ENCODE measurements around the gene SSH2. TPM values are rescaled to one million over a fixed set of nuclear protein-coding genes. Genes with fewer than 3 reads are reported as not detected.

The SSH2 gene
- polyA plus RNA-seq, 1 of the 3 experiments (the other 2 are of a cell fraction) = 8.8 TPM

DNA sequence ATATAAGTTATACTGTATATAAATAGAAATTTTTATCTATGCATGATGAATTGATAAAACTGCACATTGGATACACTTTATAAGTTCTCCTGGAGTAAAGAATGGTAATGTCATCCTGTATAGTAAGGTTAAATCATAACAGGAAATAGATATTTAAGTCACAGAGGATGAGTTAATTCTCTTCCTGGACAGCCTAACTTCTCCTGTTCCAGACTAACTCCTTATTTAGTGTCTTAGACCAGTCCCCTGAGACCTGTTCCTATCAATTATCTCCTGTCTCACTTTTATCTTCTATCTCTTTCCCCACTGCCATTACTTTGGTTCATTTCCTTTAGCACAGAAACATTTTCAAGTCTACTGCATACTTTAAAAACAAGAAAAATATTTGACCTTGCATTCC lies 46.5 kb downstream of the SSH2 start:
- Histone ChIP-seq H2AFZ (ENCODE audit: low read depth) (no peak overlapping the region), H3K9me2 (no peaks in the 10 kb centered on the region), H3K9me3 (no peaks in the 10 kb centered on the region), H4K20me1 (ENCODE audit: insufficient read depth) (no peaks in the 10 kb centered on the region), H3K27me3 (ENCODE audit: insufficient read depth) (no peaks in the 10 kb centered on the region), H3F3A (replicated peaks; ENCODE audit: insufficient read depth) (peaks cover 7% of the 10 kb centered on the region), H3K4me1 (ENCODE audit: control insufficient read depth in 1 of 2, insufficient read depth in 2 of 2, low read depth in 1 of 2, low read length in 1 of 2) (peaks cover 0 to 18% of the 10 kb centered on the region in 2 experiments; a peak in 1 of 4 replicates), H3K4me2 (no peak overlapping the region), H3K27ac (ENCODE audit: low read depth in 2 of 2, low read length in 1 of 2) (peak overlapping the region in 1 of 2 experiments; percentile 44; a peak in 2 of 4 replicates), H3K36me3 (replicated peaks in 1 of 2; ENCODE audit: control insufficient read depth in 1 of 2, insufficient read depth in 2 of 2, low read length in 1 of 2) (no peaks in the 10 kb centered on the region), H3K79me2 (ENCODE audit: insufficient read depth) (peaks cover 55% of the 10 kb centered on the region), H3K9ac (no peak overlapping the region), H3K4me3 (ENCODE audit: low read depth in 2 of 2, low read length in 1 of 2) (no peak overlapping the region)
- TF ChIP-seq GATA2 (CRISPR knock-in tag; IDR thresholded peaks at IDR 0.05) = no peak
- TF ChIP-seq, protein P1, sequence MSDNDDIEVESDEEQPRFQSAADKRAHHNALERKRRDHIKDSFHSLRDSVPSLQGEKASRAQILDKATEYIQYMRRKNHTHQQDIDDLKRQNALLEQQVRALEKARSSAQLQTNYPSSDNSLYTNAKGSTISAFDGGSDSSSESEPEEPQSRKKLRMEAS (IDR thresholded peaks at IDR 0.05; ENCODE audit: low read depth) = no peak
- POLR2A ChIA-PET = no interaction called here
- DNase-seq = no peak
- CTCF ChIA-PET = no interaction called here

- Histone ChIP-seq H3K36me3 (replicated peaks in 1 of 2; ENCODE audit: control insufficient read depth in 1 of 2, insufficient read depth in 2 of 2, low read length in 1 of 2) (no peaks in the 10 kb centered on the region), H3K9ac (no peak overlapping the region), H3K9me3 (no peaks in the 10 kb centered on the region), H3K4me1 (ENCODE audit: control insufficient read depth in 1 of 2, insufficient read depth in 2 of 2, low read depth in 1 of 2, low read length in 1 of 2) (peaks cover 0 to 18% of the 10 kb centered on the region in 2 experiments; a peak in 1 of 4 replicates), H2AFZ (ENCODE audit: low read depth) (no peak overlapping the region), H3K4me2 (no peak overlapping the region), H3K27ac (ENCODE audit: low read depth in 2 of 2, low read length in 1 of 2) (no peak overlapping the region), H3K9me2 (no peaks in the 10 kb centered on the region), H3F3A (replicated peaks; ENCODE audit: insufficient read depth) (peaks cover 7% of the 10 kb centered on the region), H3K79me2 (ENCODE audit: insufficient read depth) (peaks cover 50% of the 10 kb centered on the region), H3K4me3 (ENCODE audit: low read depth in 2 of 2, low read length in 1 of 2) (no peak overlapping the region), H4K20me1 (ENCODE audit: insufficient read depth) (no peaks in the 10 kb centered on the region), H3K27me3 (ENCODE audit: insufficient read depth) (no peaks in the 10 kb centered on the region)
- TF ChIP-seq, protein P2, sequence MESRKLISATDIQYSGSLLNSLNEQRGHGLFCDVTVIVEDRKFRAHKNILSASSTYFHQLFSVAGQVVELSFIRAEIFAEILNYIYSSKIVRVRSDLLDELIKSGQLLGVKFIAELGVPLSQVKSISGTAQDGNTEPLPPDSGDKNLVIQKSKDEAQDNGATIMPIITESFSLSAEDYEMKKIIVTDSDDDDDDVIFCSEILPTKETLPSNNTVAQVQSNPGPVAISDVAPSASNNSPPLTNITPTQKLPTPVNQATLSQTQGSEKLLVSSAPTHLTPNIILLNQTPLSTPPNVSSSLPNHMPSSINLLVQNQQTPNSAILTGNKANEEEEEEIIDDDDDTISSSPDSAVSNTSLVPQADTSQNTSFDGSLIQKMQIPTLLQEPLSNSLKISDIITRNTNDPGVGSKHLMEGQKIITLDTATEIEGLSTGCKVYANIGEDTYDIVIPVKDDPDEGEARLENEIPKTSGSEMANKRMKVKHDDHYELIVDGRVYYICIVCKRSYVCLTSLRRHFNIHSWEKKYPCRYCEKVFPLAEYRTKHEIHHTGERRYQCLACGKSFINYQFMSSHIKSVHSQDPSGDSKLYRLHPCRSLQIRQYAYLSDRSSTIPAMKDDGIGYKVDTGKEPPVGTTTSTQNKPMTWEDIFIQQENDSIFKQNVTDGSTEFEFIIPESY (IDR thresholded peaks at IDR 0.05; ENCODE audit: borderline replicate concordance, low read depth) = no peak
- TF ChIP-seq RFX5 (IDR thresholded peaks at IDR 0.05; ENCODE audit: low read length) (no peak), TAF1 (IDR thresholded peaks at IDR 0.05; ENCODE audit: borderline replicate concordance, low read depth, low read length) (no peak), EP300 (IDR thresholded peaks at IDR 0.05; ENCODE audit: borderline replicate concordance in 1 of 2, low read depth in 1 of 2, low read length in 1 of 2) (no peak), TEAD4 (IDR thresholded peaks at IDR 0.05; ENCODE audit: borderline replicate concordance, insufficient read depth) (no peak), EZH2phosphoT487 (IDR thresholded peaks at IDR 0.05; ENCODE audit: borderline replicate concordance, low read depth) (no peak), YY1 (IDR thresholded peaks at IDR 0.05; ENCODE audit: low read depth) (no peak), TCF12 (IDR thresholded peaks at IDR 0.05) (no peak), GABPA (IDR thresholded peaks at IDR 0.05; ENCODE audit: low read depth) (no peak), NFIC (IDR thresholded peaks at IDR 0.05; ENCODE audit: borderline replicate concordance) (no peak), ELF1 (IDR thresholded peaks at IDR 0.05) (no peak), RCOR1 (IDR thresholded peaks at IDR 0.05; ENCODE audit: low read length) (no peak)
- TF ChIP-seq, protein P3, sequence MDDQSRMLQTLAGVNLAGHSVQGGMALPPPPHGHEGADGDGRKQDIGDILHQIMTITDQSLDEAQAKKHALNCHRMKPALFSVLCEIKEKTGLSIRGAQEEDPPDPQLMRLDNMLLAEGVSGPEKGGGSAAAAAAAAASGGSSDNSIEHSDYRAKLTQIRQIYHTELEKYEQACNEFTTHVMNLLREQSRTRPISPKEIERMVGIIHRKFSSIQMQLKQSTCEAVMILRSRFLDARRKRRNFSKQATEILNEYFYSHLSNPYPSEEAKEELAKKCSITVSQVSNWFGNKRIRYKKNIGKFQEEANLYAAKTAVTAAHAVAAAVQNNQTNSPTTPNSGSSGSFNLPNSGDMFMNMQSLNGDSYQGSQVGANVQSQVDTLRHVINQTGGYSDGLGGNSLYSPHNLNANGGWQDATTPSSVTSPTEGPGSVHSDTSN (IDR thresholded peaks at IDR 0.05) = no peak
- TF ChIP-seq, protein P4, sequence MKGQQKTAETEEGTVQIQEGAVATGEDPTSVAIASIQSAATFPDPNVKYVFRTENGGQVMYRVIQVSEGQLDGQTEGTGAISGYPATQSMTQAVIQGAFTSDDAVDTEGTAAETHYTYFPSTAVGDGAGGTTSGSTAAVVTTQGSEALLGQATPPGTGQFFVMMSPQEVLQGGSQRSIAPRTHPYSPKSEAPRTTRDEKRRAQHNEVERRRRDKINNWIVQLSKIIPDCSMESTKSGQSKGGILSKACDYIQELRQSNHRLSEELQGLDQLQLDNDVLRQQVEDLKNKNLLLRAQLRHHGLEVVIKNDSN (IDR thresholded peaks at IDR 0.05; ENCODE audit: borderline replicate concordance, low read depth) = no peak
- CTCF ChIA-PET = no interaction called here
- no peak for DNase-seq
- POLR2A ChIA-PET = no interaction called here
- 93% methylated on average over 3 of the region's 3 CpGs for WGBS (ENCODE audit: low lambda C conversion rate)
These were observed 48.8 kb downstream of the SSH2 start for GRCh38 chr17:29881256-29881655.

Data from SK-N-SH (cell line).